Omental fat pad (tissue), 4 donors: ENCODE data around the gene IGHMBP2. TPM values are rescaled to one million over a fixed set of nuclear protein-coding genes. Genes with fewer than 3 reads are reported as not detected.
"Not testable (repeated sequence)": the region's sequence is repeated elsewhere in the genome, so short reads cannot be mapped to it uniquely, and the experiment has no call there.

ENCODE experiments used
- ATAC-seq: fragments of 150-250 bp; one replicate; pipeline ENCODE4 v1.9.1; 2016; ENCODE audit warnings: mild to moderate bottlenecking, moderate library complexity; ENCODE audit not compliant: low FRiP score
- DNase-seq: peaks from one replicate; pipeline ENCODE4 v3.0.0-alpha.2; 2019; ENCODE audit warnings: low spot score
- total RNA-seq, 4 donors: library from RNA; depleted of rRNA; stranded (reverse); fragments of >200 nt; gene quantifications; one replicate each; pipeline ENCODE4 v1.1.0, GENCODE V29; 2016
- TF ChIP-seq, protein P1 (sequence below), 3 donors: fragments of 450-650 bp; IDR thresholded peaks; one replicate each; pipeline ENCODE4 v1.5.1; 2016 to 2017; ENCODE audit warnings: antibody characterized with exemption in 3 of 3, mild to moderate bottlenecking in 3 of 3, moderate library complexity in 2 of 3

IGHMBP2 gene
- total RNA-seq, result 10 to 100 TPM in 3 of 4 donors, 1 to 10 TPM in 1; 8.7 to 23.4 (median 13.8) TPM

DNA sequence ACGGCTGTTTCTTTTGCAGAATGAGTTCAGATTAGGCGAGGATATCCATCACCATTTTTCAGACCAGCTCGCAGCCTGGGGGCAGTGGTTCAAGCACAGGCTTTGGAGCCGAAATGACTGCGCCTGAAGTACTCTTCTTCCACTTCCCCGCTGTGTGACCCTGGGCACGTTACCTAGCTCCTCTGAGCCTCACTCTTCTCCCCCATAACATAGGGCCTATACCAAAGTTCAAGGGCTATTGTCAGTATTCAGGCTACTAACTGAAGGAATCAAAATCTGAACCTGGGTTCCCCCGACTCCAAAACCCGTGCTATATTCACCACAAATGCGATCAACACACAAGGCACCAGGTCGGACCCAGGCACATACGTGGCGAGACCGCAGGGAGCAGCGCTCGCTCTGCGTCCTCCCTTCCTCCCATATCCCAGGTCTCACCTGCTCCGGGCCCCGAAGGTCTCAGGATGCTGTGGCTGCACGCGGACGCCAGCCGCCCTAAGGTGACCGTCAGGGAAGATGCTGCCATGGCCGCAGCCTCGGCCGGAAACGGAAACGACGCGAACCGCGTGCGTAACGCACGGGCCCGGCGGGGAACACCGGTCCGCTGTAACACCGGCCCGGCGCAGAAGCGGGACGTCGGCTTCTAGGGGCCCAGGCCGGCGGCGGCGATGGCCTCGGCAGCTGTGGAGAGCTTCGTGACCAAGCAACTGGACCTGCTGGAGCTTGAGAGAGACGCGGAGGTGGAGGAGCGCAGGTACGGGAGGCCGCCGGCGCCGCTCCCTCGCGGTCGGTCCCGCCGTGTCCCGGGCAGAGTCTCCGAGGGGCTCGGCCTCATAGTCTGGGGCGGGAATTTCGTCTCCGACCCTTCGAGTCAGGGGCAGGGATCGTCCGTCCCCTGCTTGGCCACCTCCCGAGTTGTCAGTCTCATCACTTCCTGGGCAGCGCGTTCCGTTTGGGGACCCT, at the start of gene IGHMBP2, which contains the start of gene MRPL21:
Gene IGHMBP2 (plus strand): TSS at position 604 of the 960 bp plus-strand sequence. CDS start 62 bp downstream, at position 666.
Gene MRPL21 (minus strand): TSS at position 545 of the 960 bp plus-strand sequence. CDS start 22 bp downstream, at position 523.
- ATAC-seq (peak; percentile 92), DNase-seq (peak; percentile 62)
- TF ChIP-seq, protein P1, sequence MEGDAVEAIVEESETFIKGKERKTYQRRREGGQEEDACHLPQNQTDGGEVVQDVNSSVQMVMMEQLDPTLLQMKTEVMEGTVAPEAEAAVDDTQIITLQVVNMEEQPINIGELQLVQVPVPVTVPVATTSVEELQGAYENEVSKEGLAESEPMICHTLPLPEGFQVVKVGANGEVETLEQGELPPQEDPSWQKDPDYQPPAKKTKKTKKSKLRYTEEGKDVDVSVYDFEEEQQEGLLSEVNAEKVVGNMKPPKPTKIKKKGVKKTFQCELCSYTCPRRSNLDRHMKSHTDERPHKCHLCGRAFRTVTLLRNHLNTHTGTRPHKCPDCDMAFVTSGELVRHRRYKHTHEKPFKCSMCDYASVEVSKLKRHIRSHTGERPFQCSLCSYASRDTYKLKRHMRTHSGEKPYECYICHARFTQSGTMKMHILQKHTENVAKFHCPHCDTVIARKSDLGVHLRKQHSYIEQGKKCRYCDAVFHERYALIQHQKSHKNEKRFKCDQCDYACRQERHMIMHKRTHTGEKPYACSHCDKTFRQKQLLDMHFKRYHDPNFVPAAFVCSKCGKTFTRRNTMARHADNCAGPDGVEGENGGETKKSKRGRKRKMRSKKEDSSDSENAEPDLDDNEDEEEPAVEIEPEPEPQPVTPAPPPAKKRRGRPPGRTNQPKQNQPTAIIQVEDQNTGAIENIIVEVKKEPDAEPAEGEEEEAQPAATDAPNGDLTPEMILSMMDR (IDR thresholded peaks at IDR 0.05), result no peak

DNA sequence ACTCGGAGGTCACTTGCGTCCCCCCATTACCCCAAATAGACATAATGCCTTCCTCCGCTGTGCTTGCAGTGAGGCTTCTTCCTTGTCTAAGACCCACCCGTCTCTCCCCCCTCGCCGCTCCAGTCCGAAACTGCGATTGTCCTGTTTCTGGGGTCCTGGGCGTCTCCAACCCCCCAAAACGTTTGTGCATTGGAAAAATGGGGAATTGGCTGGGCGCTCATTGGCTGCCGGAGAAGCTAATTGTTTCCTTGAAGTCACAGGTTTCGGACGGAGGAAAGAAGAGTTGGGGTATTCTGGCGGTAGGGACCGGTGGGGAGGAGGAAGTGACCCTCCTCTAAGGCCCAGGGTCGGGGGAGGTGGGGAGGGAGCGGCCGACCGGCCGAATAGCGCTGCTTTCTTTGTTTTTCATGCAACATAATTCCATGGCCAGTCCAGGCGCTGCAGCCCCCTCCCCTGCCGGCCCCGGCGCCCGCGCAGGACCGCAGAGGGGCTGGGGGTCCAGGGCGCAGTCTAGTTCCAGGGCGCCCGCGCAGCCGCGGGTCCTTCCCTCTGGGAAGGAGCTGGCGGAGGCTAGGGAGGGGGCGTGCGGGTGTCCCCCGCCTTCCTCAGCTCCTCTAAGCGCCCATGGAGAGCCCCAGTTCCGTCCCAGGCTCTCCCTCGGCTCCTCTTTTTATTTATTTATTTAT, 49.3 kb upstream of the IGHMBP2 start:
- DNase-seq (no peak), ATAC-seq (no peak)
- TF ChIP-seq, protein P1 (IDR thresholded peaks at IDR 0.05), result no peak

DNA sequence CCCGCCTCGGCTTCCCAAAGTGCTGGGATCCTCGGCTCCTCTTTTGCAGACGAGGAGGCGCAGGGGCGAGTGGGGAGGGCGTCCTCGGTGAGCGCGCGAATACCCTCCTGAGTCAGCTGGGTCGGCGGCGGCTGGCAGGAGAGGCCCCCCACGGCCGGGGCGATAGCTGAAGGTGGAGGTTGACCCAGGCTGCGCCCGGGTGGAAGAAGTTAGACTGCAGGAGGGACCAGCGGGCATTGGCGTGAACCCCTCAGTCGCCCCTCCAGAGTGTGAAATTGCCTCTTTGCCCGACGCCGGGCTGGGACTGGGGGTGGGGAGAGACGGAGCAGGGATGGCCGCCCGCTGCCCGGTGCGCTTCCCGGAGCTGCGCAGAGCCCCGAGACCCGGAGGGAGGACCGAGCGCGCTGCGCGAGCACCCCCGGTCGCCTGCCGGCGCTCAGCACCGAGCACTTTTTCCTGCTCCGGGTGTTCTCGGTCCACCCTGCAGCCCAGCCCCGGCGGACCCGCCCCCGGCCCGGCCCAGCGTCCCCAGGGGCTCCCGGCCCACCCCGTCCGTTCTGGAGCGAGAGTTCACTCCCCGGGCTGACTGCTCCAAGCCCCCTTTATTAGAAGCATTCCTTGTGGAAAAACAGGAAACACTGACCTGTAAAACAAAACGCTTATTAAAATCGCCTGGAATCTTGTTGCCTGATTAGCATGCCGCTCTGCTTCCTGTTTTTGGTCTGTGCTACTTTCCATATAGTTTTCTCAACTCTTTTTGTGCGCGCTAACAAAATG, 48.3 kb upstream of the IGHMBP2 start:
- DNase-seq (no peak), ATAC-seq (peak; percentile 58)
- TF ChIP-seq, protein P1 (IDR thresholded peaks at IDR 0.05), result no peak

DNA sequence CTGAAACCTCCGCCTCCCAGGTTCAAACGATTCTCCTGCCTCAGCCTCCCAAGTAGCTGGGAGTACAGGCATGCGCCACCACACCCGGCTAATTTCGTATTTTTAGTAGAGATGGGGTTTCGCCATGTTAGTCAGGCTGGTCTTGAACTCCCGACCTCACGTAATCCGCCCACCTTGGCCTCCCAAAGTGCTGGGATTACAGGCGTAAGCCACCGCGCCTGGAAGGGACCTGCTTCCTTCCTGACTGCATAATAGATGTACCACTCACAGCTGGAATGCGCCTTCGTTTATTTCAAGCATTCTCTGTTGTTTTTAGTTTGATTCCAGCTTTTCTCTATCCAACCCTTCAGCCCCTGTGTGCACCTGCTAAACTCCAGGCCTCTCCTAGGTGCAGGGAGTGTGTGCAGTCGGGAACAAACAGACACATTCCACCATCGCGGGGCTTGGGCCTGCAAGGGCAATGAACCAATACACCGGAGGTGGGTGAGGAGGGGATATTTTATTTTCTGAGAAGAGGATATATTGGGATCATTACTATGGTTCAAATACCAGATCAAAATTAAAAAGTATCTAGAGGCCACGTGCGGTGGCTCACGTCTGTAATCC, 47.2 kb upstream of the IGHMBP2 start:
- not testable (repeated sequence) for ATAC-seq, DNase-seq

DNA sequence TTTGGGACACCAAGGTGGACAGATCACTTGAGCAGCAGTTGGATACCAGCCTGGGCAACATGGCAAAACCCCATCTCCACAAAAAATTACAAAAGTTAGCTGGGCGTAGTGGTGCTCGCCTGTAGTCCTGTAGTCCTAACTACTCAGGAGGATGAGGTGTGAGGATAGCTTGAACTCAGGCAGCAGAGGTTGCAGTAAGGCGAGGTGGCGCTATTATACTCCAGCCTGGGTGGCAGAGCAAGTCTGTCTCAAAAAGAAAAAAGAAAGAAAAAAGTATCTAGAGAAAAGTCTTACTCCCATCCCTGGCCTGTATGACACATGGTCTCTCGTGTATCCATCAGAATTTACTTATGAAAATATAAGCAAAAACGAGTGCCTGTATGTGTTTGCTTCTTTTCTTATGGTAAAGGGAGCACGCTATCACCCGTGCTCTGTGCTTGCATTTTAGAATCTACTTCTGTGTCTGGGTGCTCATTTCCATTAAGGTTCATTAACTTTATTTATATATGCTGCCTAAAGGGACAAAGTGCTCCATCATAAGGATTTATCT, 46.6 kb upstream of the IGHMBP2 start:
- TF ChIP-seq, protein P1 (IDR thresholded peaks at IDR 0.05), result no peak
- ATAC-seq, result no peak
- no peak for DNase-seq

DNA sequence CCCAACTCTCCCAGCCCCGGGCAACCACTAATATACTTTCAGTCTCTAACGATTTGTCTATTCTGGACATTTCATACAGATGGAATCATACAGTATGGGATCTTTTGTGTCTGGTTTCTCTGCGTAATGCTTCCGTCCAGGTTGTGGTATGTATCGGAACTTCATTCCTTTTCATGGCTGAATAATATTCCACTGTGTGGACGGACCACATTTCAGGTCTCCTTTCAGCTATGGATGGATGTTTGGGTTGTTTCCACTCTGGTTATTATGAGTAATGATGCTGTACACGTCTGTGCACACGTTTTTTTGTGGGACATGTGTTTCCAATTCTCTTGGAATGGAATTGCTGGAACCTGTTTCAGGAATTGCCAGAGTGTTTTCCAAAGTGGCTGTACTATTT, 44.6 kb upstream of the IGHMBP2 start:
- ATAC-seq, result no peak
- DNase-seq, result no peak
- TF ChIP-seq, protein P1 (IDR thresholded peaks at IDR 0.05), result no peak
